Activated CD8-positive, alpha-beta memory T cell treated with anti-CD3 and anti-CD28 coated beads for 1 hour (primary cell): ENCODE measurements around the gene BTBD7.

ENCODE experiments used
- DNase-seq, 2 donors: peaks; one replicate each; pipeline ENCODE4 v3.0.0-alpha.2; 2020; ENCODE audit warnings: low read depth in 1 of 2; ENCODE audit errors: extremely low read depth in 1 of 2

The BTBD7 gene

GRCh38 chr14:93302688-93303581, 29.9 kb downstream of the BTBD7 start:
- DNase-seq: no peak

- DNase-seq: no peak
Observed at GRCh38 chr14:93301821-93302447, 30.9 kb downstream of the BTBD7 start.

GRCh38 chr14:93299866-93300265, 33.0 kb downstream of the BTBD7 start:
- no peak for DNase-seq

GRCh38 chr14:93299416-93299815, 33.4 kb downstream of the BTBD7 start:
- DNase-seq: no peak

GRCh38 chr14:93295541-93296220, 37.2 kb downstream of the BTBD7 start:
- DNase-seq: no peak

GRCh38 chr14:93286212-93286890, 46.5 kb downstream of the BTBD7 start:
- DNase-seq: no peak

- no peak for DNase-seq
Observed at GRCh38 chr14:93285044-93285443, 47.8 kb downstream of the BTBD7 start.

- DNase-seq: no peak
Observed at GRCh38 chr14:93281937-93282336, 50.9 kb downstream of the BTBD7 start.

GRCh38 chr14:93280743-93281142, 52.1 kb downstream of the BTBD7 start:
- DNase-seq: no peak

GRCh38 chr14:93276031-93276716, 56.7 kb downstream of the BTBD7 start:
- no peak for DNase-seq

GRCh38 chr14:93274055-93274806, 58.6 kb downstream of the BTBD7 start:
- DNase-seq: no peak

GRCh38 chr14:93271111-93271510, 61.7 kb downstream of the BTBD7 start:
- DNase-seq: no peak

- DNase-seq: no peak
Observed at GRCh38 chr14:93269341-93270068, 63.3 kb downstream of the BTBD7 start.

GRCh38 chr14:93268406-93268805, 64.4 kb downstream of the BTBD7 start:
- DNase-seq: no peak

- DNase-seq: no peak
Observed at GRCh38 chr14:93267149-93267711, 65.6 kb downstream of the BTBD7 start.

GRCh38 chr14:93266127-93266526, 66.7 kb downstream of the BTBD7 start:
- DNase-seq: no peak

GRCh38 chr14:93263416-93263815, 69.4 kb downstream of the BTBD7 start:
- DNase-seq: no peak

GRCh38 chr14:93262446-93262845, 70.4 kb downstream of the BTBD7 start:
- no peak for DNase-seq
